IMR-90 (cell line): Measurements from ENCODE around the gene SGMS1. TPM values are rescaled to one million over a fixed set of nuclear protein-coding genes. Genes with fewer than 3 reads are reported as not detected.

Experiments used
- ATAC-seq: fragments of 200-7000 bp; cut with Tn5 transposase; 2 replicates; pipeline ENCODE4 v1.9.1; 2020; ENCODE audit warnings: low read depth, mild to moderate bottlenecking, moderate library complexity
- BruUV-seq: library from RNA; stranded (reverse); fragments of 400-500 nt; replicated peaks from 2 replicates; lab custom pipeline; 2021; lab: Mats Ljungman, UMichigan
- CTCF ChIA-PET: fragments of 300-600 bp; formaldehyde crosslinking; extraction: SDS; loops from one replicate; lab custom pipeline; 2021; ENCODE audit warnings: antibody characterized with exemption; lab: Yijun Ruan, JAX
- POLR2A ChIA-PET: fragments of 300-600 bp; sonication (Branson Sonifier 250); formaldehyde crosslinking; loops from one replicate; lab custom pipeline; 2022; ENCODE audit warnings: antibody characterized with exemption; ENCODE audit not compliant: unreplicated experiment; lab: Charles Lee
- DNase-seq: peaks from one replicate; pipeline ENCODE4 v3.0.0; 2013
- H2AFZ ChIP-seq: replicated peaks from 2 replicates; pipeline ENCODE3; 2013; ENCODE audit warnings: low read length, mild to moderate bottlenecking; ENCODE audit not compliant: poor library complexity
- H2AK5ac ChIP-seq: 2 replicates; pipeline ENCODE4 v1.6.1; 2013; ENCODE audit warnings: low read depth, low read length, inconsistent platforms
- H2AK9ac ChIP-seq: replicated peaks from 2 replicates; pipeline ENCODE3; 2013; ENCODE audit warnings: mild to moderate bottlenecking, low read depth, low read length, moderate library complexity; ENCODE audit not compliant: poor library complexity
- H2BK120ac ChIP-seq: 2 replicates; pipeline ENCODE4 v1.6.1; 2013; ENCODE audit warnings: low read depth, low read length, inconsistent platforms
- H2BK15ac ChIP-seq: 3 replicates; pipeline ENCODE4 v1.6.1; 2013; ENCODE audit warnings: low read depth, low read length, inconsistent platforms
- H2BK20ac ChIP-seq: 2 replicates; pipeline ENCODE4 v1.6.1; 2013; ENCODE audit warnings: low read depth, mild to moderate bottlenecking, inconsistent platforms, low read length, moderate library complexity
- H2BK5ac ChIP-seq: 2 replicates; pipeline ENCODE4 v1.6.1; 2013; ENCODE audit warnings: mild to moderate bottlenecking, low read depth, low read length, inconsistent platforms; ENCODE audit not compliant: poor library complexity, severe bottlenecking
- H3K14ac ChIP-seq: replicated peaks from 2 replicates; pipeline ENCODE4 v1.6.1; 2013; ENCODE audit warnings: low read depth, low read length, inconsistent platforms
- H3K18ac ChIP-seq: 2 replicates; pipeline ENCODE4 v1.6.1; 2013; ENCODE audit warnings: low read depth, low read length, control low read depth
- H3K23ac ChIP-seq: 2 replicates; pipeline ENCODE4 v1.6.1; 2013; ENCODE audit warnings: low read depth, low read length, inconsistent platforms
- H3K27ac ChIP-seq: 2 replicates; pipeline ENCODE4 v1.5.1; 2013; ENCODE audit warnings: mild to moderate bottlenecking, control low read depth, low read length; ENCODE audit not compliant: insufficient read depth
- H3K27me3 ChIP-seq: 2 replicates; pipeline ENCODE4 v1.6.1; 2013; ENCODE audit warnings: low read length; ENCODE audit not compliant: control insufficient read depth, insufficient read depth
- H3K36me3 ChIP-seq: 2 replicates; pipeline ENCODE4 v1.6.1; 2013; ENCODE audit warnings: low read length, mixed read lengths; ENCODE audit not compliant: control insufficient read depth, insufficient read depth
- H3K4ac ChIP-seq: 2 replicates; pipeline ENCODE4 v1.6.1; 2013; ENCODE audit warnings: low read depth, low read length, inconsistent platforms
- H3K4me1 ChIP-seq: 2 replicates; pipeline ENCODE4 v1.6.1; 2013; ENCODE audit warnings: low read length, mixed read lengths; ENCODE audit not compliant: control insufficient read depth, insufficient read depth
- H3K4me2 ChIP-seq: 2 replicates; pipeline ENCODE4 v1.6.1; 2013; ENCODE audit warnings: low read depth, mild to moderate bottlenecking, control low read depth, low read length, moderate library complexity
- H3K4me3 ChIP-seq: 2 replicates; pipeline ENCODE4 v1.5.1; 2013; ENCODE audit warnings: low read depth, mild to moderate bottlenecking, control low read depth, low read length, moderate library complexity; ENCODE audit not compliant: insufficient read depth
- H3K56ac ChIP-seq: 2 replicates; pipeline ENCODE4 v1.6.1; 2013; ENCODE audit warnings: low read length, inconsistent platforms; ENCODE audit not compliant: insufficient read depth; ENCODE audit errors: extremely low read depth
- H3K79me1 ChIP-seq, 2 experiments: 2 replicates each; pipeline ENCODE4 v1.6.1; 2013; ENCODE audit warnings: low read length in 2 of 2, inconsistent platforms in 1 of 2, low read depth in 1 of 2
- H3K9ac ChIP-seq: 2 replicates; pipeline ENCODE4 v1.6.1; 2013; ENCODE audit warnings: low read depth, low read length, control low read depth
- H3K9me1 ChIP-seq: 2 replicates; pipeline ENCODE4 v1.6.1; 2013; ENCODE audit warnings: low read length, inconsistent platforms; ENCODE audit not compliant: insufficient read depth
- H3K9me3 ChIP-seq: 2 replicates; pipeline ENCODE4 v1.6.1; 2013; ENCODE audit warnings: low read length; ENCODE audit not compliant: control insufficient read depth, insufficient read depth
- H4K20me1 ChIP-seq: 2 replicates; pipeline ENCODE4 v1.6.1; 2013; ENCODE audit warnings: low read length, inconsistent platforms; ENCODE audit not compliant: insufficient read depth
- H4K5ac ChIP-seq: 2 replicates; pipeline ENCODE4 v1.6.1; 2013; ENCODE audit warnings: mild to moderate bottlenecking, low read depth, low read length, control low read depth
- H4K8ac ChIP-seq, 2 experiments: 2 replicates each; pipeline ENCODE4 v1.6.1; 2013; ENCODE audit warnings: low read depth in 2 of 2, low read length in 2 of 2, control low read depth in 1 of 2, inconsistent platforms in 1 of 2
- H4K91ac ChIP-seq: 2 replicates; pipeline ENCODE4 v1.6.1; 2013; ENCODE audit warnings: low read depth, low read length, inconsistent platforms; ENCODE audit not compliant: insufficient read depth
- BHLHE40 ChIP-seq: fragments of 150-350 bp; IDR thresholded peaks from 2 replicates; pipeline ENCODE4 v1.6.1; 2016; ENCODE audit warnings: mild to moderate bottlenecking, low read depth, low read length
- CEBPB ChIP-seq: IDR thresholded peaks from 2 replicates; pipeline ENCODE4 v1.6.1; 2012; ENCODE audit warnings: low read depth, low read length, improper control_type of control experiment
- CHD1 ChIP-seq: IDR thresholded peaks from 2 replicates; pipeline ENCODE4 v1.6.1; 2012; ENCODE audit warnings: low read depth, low read length, improper control_type of control experiment
- ELK1 ChIP-seq: fragments of 150-350 bp; IDR thresholded peaks from 2 replicates; pipeline ENCODE4 v1.6.1; 2016; ENCODE audit warnings: low read depth, mild to moderate bottlenecking, low read length, moderate library complexity, borderline replicate concordance
- MAFK ChIP-seq: IDR thresholded peaks from 2 replicates; pipeline ENCODE4 v1.6.1; 2012; ENCODE audit warnings: low read depth, low read length, improper control_type of control experiment
- MXI1 ChIP-seq: IDR thresholded peaks from 2 replicates; pipeline ENCODE4 v1.6.1; 2012; ENCODE audit warnings: low read depth, mild to moderate bottlenecking, low read length, moderate library complexity, borderline replicate concordance
- NFE2L2 ChIP-seq: fragments of 150-350 bp; IDR thresholded peaks from 2 replicates; pipeline ENCODE4 v1.6.1; 2016; ENCODE audit warnings: low read depth, mild to moderate bottlenecking, low read length
- RAD21 ChIP-seq: IDR thresholded peaks from 2 replicates; pipeline ENCODE4 v1.6.1; 2012; ENCODE audit warnings: low read length, improper control_type of control experiment
- RCOR1 ChIP-seq: IDR thresholded peaks from 2 replicates; pipeline ENCODE4 v1.6.1; 2012; ENCODE audit warnings: mild to moderate bottlenecking, low read length, improper control_type of control experiment; ENCODE audit not compliant: insufficient replicate concordance
- RFX5 ChIP-seq: IDR thresholded peaks from 2 replicates; pipeline ENCODE4 v1.8.0; 2012; ENCODE audit warnings: low read depth, mild to moderate bottlenecking, low read length, moderate library complexity
- WGBS, 2 experiments: methylation state at CpG; one replicate each; pipeline versions ENCODE4 v1.1.5 to v1.1.7; 2013; ENCODE audit warnings: missing lambda C conversion rate in 2 of 2; ENCODE audit not compliant: insufficient read length in 1 of 2; ENCODE audit errors: extremely low coverage in 2 of 2; 5-methylcytosine and 5-hydroxymethylcytosine counted together
- dilution Hi-C: fragments of 300-500 bp; cut with HindIII; formaldehyde crosslinking; loops from one replicate; pipeline ENCODE4 v1.14.3; 2018; ENCODE audit warnings: low sequenced_read_pairs; ENCODE audit not compliant: unreplicated experiment
- in situ Hi-C: fragments of 300-500 bp; cut with MboI; formaldehyde crosslinking; loops from 3 replicates; pipeline ENCODE4 v1.14.3; 2019; ENCODE audit warnings: low sequenced_read_pairs, inconsistent platforms, mixed read lengths
- intact Hi-C: fragments of 100-400 bp; cut with micrococcal nuclease; formaldehyde crosslinking; loops from 2 replicates; pipeline ENCODE4 v1.10.0; 2022
- polyA plus RNA-seq, 3 experiments: library from polyadenylated mRNA; depleted of rRNA; stranded (reverse); fragments of >200 nt; gene quantifications; 2 replicates each; pipeline ENCODE4 v1.2.3, GENCODE V29; 2012; ENCODE audit warnings: low replicate concordance in 1 of 3
- total RNA-seq: library from RNA; depleted of rRNA; stranded (reverse); fragments of >200 nt; gene quantifications from 2 replicates; pipeline ENCODE4 v1.2.3, GENCODE V29; 2012

Gene SGMS1
- total and polyA plus RNA-seq, 2 of the 4 experiments (the other 2 are of a cell fraction) = 9.8 to 30.8 TPM

GRCh38 chr10:50560370-50560769, 63.4 kb downstream of the SGMS1 start:
- dilution Hi-C loops (no loop called here), in situ Hi-C loops (no loop called here), intact Hi-C loops (no loop called here)
- H2BK5ac ChIP-seq = no peak overlapping the region
- WGBS, 2 experiments = no CpG with 5 or more reads among the region's 1 CpG
- no peaks in the 10 kb centered on the region for H3K9me3 ChIP-seq
- H4K20me1 ChIP-seq = peaks cover 10% of the 10 kb centered on the region; the same call in 1 of the 2 replicates
- H2AFZ ChIP-seq = no peak overlapping the region
- H4K91ac ChIP-seq = no peak overlapping the region
- H3K27me3 ChIP-seq = no peaks in the 10 kb centered on the region
- no peak for DNase-seq
- H2AK9ac ChIP-seq = no peak overlapping the region
- H3K4me2 ChIP-seq = no peak overlapping the region
- H3K36me3 ChIP-seq = 0 out of 2 replicates have a peak, but pooled peaks cover 1% of the 10 kb centered on the region
- H4K5ac ChIP-seq = no peak overlapping the region
- CTCF ChIA-PET = no interaction called here
- no peak overlapping the region for H2BK20ac ChIP-seq
- H2AK5ac ChIP-seq = no peak overlapping the region
- TF ChIP-seq MAFK (no peak), CEBPB (no peak), ELK1 (no peak), CHD1 (no peak), RCOR1 (no peak), BHLHE40 (no peak), NFE2L2 (no peak), RAD21 (no peak), MXI1 (no peak), RFX5 (no peak)
- no TSS peak for BruUV-seq
- H3K9ac ChIP-seq = no peak overlapping the region
- H3K4ac ChIP-seq = no peak overlapping the region
- H2BK15ac ChIP-seq = no peak overlapping the region
- no peak overlapping the region for H3K56ac ChIP-seq
- H3K23ac ChIP-seq = no peak overlapping the region
- H2BK120ac ChIP-seq = no peak overlapping the region
- ATAC-seq = no peak
- H3K79me1 ChIP-seq = peaks cover 30 to 37% of the 10 kb centered on the region in 2 experiments
- H3K18ac ChIP-seq = no peak overlapping the region
- peaks cover 17% of the 10 kb centered on the region for H3K4me1 ChIP-seq
- H3K27ac ChIP-seq = no peak overlapping the region
- POLR2A ChIA-PET = no interaction called here
- no peak overlapping the region for H3K14ac ChIP-seq
- no peak overlapping the region for H3K4me3 ChIP-seq
- peaks cover 17% of the 10 kb centered on the region for H3K9me1 ChIP-seq
- H4K8ac ChIP-seq = no peak overlapping the region
